Activated naive CD8-positive, alpha-beta T cell treated with anti-CD3 and anti-CD28 coated beads, Interleukin-2, amount 10 ng/mL, durations not matched to agents 7 days and 5 days (primary cell): ENCODE results near the gene MIPOL1. TPM values are rescaled to one million over a fixed set of nuclear protein-coding genes. Genes with fewer than 3 reads are reported as not detected.

ENCODE experiments used
- ATAC-seq: fragments of 150-1000 bp; cut with Tn5 transposase; one replicate; pipeline ENCODE4 v1.10.0; 2021; ENCODE audit warnings: low read depth, moderate library complexity
- POLR2A ChIA-PET: fragments of 350-600 bp; sonication (Branson Sonifier 250); formaldehyde crosslinking; loops from one replicate; lab custom pipeline; 2021; ENCODE audit warnings: antibody characterized with exemption; lab: Charles Lee
- DNase-seq: peaks from one replicate; pipeline ENCODE4 v3.0.0; 2021
- H3K27ac Mint-ChIP-seq: one replicate; pipeline ENCODE4 v1.8.0; 2022; ENCODE audit warnings: mild to moderate bottlenecking, mixed read lengths
- H3K27me3 Mint-ChIP-seq: one replicate; pipeline ENCODE4 v1.8.0; 2022; ENCODE audit warnings: mild to moderate bottlenecking, moderate library complexity, mixed read lengths
- H3K36me3 Mint-ChIP-seq: one replicate; pipeline ENCODE4 v1.8.0; 2021; ENCODE audit warnings: mild to moderate bottlenecking, mixed read lengths
- H3K4me1 Mint-ChIP-seq: one replicate; pipeline ENCODE4 v1.8.0; 2021; ENCODE audit warnings: mixed read lengths
- H3K4me3 Mint-ChIP-seq: one replicate; pipeline ENCODE4 v1.8.0; 2022; ENCODE audit warnings: mild to moderate bottlenecking, moderate library complexity, mixed read lengths
- H3K9me3 Mint-ChIP-seq: one replicate; pipeline ENCODE4 v1.8.0; 2021; ENCODE audit warnings: mixed read lengths
- total RNA-seq, 2 experiments: library from RNA; stranded (reverse); gene quantifications; one replicate each; pipeline ENCODE4 v1.2.3, GENCODE V29; 2021

The MIPOL1 gene
- total RNA-seq, 2 experiments from 2014 or later, result not detected

GRCh38 chr14:37417833-37418232, 220.1 kb downstream of the MIPOL1 start:
- Mint-ChIP-seq H3K9me3 (peaks cover 3% of the 10 kb centered on the region), H3K36me3 (no peaks in the 10 kb centered on the region), H3K4me3 (no peak overlapping the region), H3K4me1 (no peaks in the 10 kb centered on the region), H3K27me3 (no peaks in the 10 kb centered on the region), H3K27ac (no peak overlapping the region)
- no peak for ATAC-seq
- POLR2A ChIA-PET, result no interaction called here
- DNase-seq, result no peak

DNA sequence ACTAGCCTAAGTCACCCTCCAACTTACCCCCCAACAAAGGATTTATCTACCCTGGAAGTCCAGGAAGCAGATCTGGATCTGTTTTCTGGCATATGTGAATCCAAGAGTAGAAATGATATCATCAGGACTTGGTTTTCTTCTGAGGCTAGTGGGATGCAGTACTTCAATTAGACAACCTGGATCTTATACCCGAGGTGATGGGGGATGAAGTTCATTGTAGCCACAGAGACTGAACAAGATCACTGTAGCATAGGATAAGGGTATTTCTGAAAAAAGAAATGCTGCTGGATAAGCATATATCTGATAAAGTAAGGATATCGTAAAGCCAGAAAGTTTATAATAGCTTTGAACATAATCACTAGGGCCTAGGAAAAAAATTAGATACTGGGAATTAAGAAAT, 222.9 kb downstream of the MIPOL1 start:
- ATAC-seq (no peak), DNase-seq (no peak)
- Mint-ChIP-seq H3K4me3 (no peak overlapping the region), H3K36me3 (no peaks in the 10 kb centered on the region), H3K9me3 (peaks cover 3% of the 10 kb centered on the region), H3K4me1 (no peaks in the 10 kb centered on the region), H3K27me3 (no peaks in the 10 kb centered on the region), H3K27ac (no peak overlapping the region)
- POLR2A ChIA-PET, result no interaction called here

DNA sequence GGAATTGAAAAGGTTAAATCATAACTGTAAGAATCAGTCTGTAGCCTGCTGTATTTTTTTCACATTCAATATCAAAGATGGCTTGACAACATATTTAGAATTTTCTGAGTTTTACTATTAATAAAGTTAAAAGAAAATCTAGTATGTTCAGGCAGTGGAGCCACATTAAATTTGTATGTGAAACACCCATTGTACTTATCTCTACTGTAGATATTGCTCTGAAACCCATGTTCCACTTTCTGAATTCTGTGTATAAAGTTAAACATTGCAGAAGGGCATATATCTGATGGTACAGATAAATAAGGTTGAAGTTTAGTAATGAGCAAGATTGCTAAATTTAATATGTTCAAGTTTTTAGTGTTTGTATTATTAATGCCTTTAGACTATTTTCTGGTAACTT, 224.6 kb downstream of the MIPOL1 start:
- no peak overlapping the region for H3K4me3 Mint-ChIP-seq
- no peak for DNase-seq
- H3K9me3 Mint-ChIP-seq, result peaks cover 3% of the 10 kb centered on the region
- no peak for ATAC-seq
- H3K36me3 Mint-ChIP-seq, result no peaks in the 10 kb centered on the region
- H3K4me1 Mint-ChIP-seq, result no peaks in the 10 kb centered on the region
- POLR2A ChIA-PET, result no interaction called here
- no peaks in the 10 kb centered on the region for H3K27me3 Mint-ChIP-seq
- no peak overlapping the region for H3K27ac Mint-ChIP-seq

GRCh38 chr14:37422748-37423147, 225.0 kb downstream of the MIPOL1 start:
- DNase-seq (no peak), ATAC-seq (no peak)
- POLR2A ChIA-PET, result no interaction called here
- H3K4me3 Mint-ChIP-seq, result no peak overlapping the region
- H3K9me3 Mint-ChIP-seq, result peaks cover 3% of the 10 kb centered on the region
- no peaks in the 10 kb centered on the region for H3K27me3 Mint-ChIP-seq
- no peaks in the 10 kb centered on the region for H3K4me1 Mint-ChIP-seq
- no peak overlapping the region for H3K27ac Mint-ChIP-seq
- H3K36me3 Mint-ChIP-seq, result no peaks in the 10 kb centered on the region

- Mint-ChIP-seq H3K36me3 (no peaks in the 10 kb centered on the region), H3K27ac (no peak overlapping the region), H3K9me3 (peaks cover under 1% of the 10 kb centered on the region), H3K4me1 (no peaks in the 10 kb centered on the region), H3K4me3 (no peak overlapping the region), H3K27me3 (no peaks in the 10 kb centered on the region)
- DNase-seq (no peak), ATAC-seq (no peak)
- POLR2A ChIA-PET, result no interaction called here
These were observed 231.2 kb downstream of the MIPOL1 start for GRCh38 chr14:37428954-37429353.

GRCh38 chr14:37429618-37430017, 231.9 kb downstream of the MIPOL1 start:
- DNase-seq (no peak), ATAC-seq (no peak)
- no peak overlapping the region for H3K4me3 Mint-ChIP-seq
- no peaks in the 10 kb centered on the region for H3K27me3 Mint-ChIP-seq
- POLR2A ChIA-PET, result no interaction called here
- no peak overlapping the region for H3K27ac Mint-ChIP-seq
- H3K9me3 Mint-ChIP-seq, result peaks cover 2% of the 10 kb centered on the region
- no peaks in the 10 kb centered on the region for H3K36me3 Mint-ChIP-seq
- no peaks in the 10 kb centered on the region for H3K4me1 Mint-ChIP-seq

DNA sequence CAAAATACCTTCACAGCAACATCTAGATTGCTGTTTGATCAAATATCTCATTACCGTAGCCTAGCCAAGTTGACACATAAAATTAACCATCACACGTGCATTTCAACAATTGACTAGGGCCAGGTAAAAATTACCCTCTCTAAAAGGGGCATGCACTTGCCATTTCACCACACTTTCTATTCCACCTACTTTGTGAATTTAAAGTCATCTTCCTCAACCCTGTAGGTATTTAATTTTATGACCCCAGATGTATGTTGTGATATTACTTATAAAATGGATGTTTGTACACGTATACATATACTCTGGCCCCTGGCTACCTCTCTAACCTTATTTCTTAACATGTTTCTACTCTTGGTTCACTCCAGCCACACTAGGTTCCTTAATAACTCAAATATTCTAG, 237.1 kb downstream of the MIPOL1 start:
- POLR2A ChIA-PET, result no interaction called here
- ATAC-seq (no peak), DNase-seq (no peak)
- Mint-ChIP-seq H3K4me1 (no peaks in the 10 kb centered on the region), H3K27me3 (no peaks in the 10 kb centered on the region), H3K4me3 (no peak overlapping the region), H3K9me3 (peaks cover 2% of the 10 kb centered on the region), H3K27ac (no peak overlapping the region), H3K36me3 (no peaks in the 10 kb centered on the region)

GRCh38 chr14:37436519-37436918, 238.8 kb downstream of the MIPOL1 start:
- no peak for DNase-seq
- no peaks in the 10 kb centered on the region for H3K36me3 Mint-ChIP-seq
- H3K27me3 Mint-ChIP-seq, result peaks cover 2% of the 10 kb centered on the region
- peaks cover 2% of the 10 kb centered on the region for H3K9me3 Mint-ChIP-seq
- no peaks in the 10 kb centered on the region for H3K4me1 Mint-ChIP-seq
- no peak overlapping the region for H3K4me3 Mint-ChIP-seq
- no peak overlapping the region for H3K27ac Mint-ChIP-seq
- POLR2A ChIA-PET, result no interaction called here
- ATAC-seq, result no peak

GRCh38 chr14:37437490-37437889, 239.8 kb downstream of the MIPOL1 start:
- Mint-ChIP-seq H3K36me3 (no peaks in the 10 kb centered on the region), H3K4me3 (no peak overlapping the region), H3K9me3 (peaks cover 2% of the 10 kb centered on the region), H3K27ac (no peak overlapping the region), H3K27me3 (peaks cover 2% of the 10 kb centered on the region), H3K4me1 (no peaks in the 10 kb centered on the region)
- POLR2A ChIA-PET, result no interaction called here
- DNase-seq (no peak), ATAC-seq (no peak)

DNA sequence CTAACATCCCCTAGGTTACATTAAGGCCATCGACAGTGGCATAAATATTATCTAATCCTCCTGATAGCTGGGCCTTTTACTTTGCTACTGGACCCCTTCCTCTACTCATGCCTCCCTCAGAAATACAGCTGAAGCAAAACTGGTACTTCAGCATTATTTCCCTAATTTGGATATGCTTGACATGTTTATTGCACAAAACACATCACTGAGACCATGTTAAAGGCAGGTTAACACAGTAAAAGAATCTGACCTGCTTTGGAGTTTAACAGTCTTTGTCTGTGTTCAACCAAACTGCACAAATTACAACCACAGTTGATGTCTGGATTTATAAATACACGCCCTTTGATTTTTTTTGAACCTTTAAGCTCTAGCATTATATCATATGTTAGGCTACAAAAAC, 240.7 kb downstream of the MIPOL1 start:
- no peaks in the 10 kb centered on the region for H3K36me3 Mint-ChIP-seq
- no peak for DNase-seq
- POLR2A ChIA-PET, result no interaction called here
- ATAC-seq, result no peak
- no peak overlapping the region for H3K4me3 Mint-ChIP-seq
- peaks cover 2% of the 10 kb centered on the region for H3K27me3 Mint-ChIP-seq
- no peaks in the 10 kb centered on the region for H3K4me1 Mint-ChIP-seq
- peaks cover 2% of the 10 kb centered on the region for H3K9me3 Mint-ChIP-seq
- H3K27ac Mint-ChIP-seq, result no peak overlapping the region

GRCh38 chr14:37443461-37443860, 245.7 kb downstream of the MIPOL1 start:
- Mint-ChIP-seq H3K4me1 (no peaks in the 10 kb centered on the region), H3K4me3 (no peak overlapping the region), H3K27me3 (peaks cover 2% of the 10 kb centered on the region), H3K36me3 (no peaks in the 10 kb centered on the region), H3K27ac (no peak overlapping the region), H3K9me3 (no peaks in the 10 kb centered on the region)
- POLR2A ChIA-PET, result no interaction called here
- DNase-seq (no peak), ATAC-seq (no peak)

DNA sequence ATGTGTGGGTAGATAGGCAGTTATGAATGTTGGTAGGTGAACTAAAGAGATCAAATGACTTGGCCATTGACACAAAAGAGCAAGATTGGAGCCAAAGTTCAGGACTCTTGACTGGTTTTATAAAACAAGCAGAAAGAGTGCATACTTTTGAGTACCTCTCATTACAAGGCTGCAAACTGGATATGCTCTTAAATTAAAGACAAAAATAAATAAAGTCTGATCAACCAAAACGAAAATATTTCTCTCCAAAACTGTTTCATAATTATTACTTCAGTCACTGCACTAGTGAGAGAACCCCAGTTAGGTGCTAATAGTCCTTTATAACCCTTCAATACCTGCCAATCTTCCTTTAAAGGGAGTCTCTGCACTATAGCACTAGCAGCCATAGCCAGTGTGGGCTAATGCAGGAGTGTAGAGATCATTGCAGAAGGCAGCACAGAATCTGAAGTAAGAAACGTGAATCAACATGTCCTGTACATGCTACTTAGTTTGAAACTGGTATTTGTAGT, 250.2 kb downstream of the MIPOL1 start:
- Mint-ChIP-seq H3K9me3 (peaks cover 1% of the 10 kb centered on the region), H3K4me3 (no peak overlapping the region), H3K4me1 (no peaks in the 10 kb centered on the region), H3K36me3 (no peaks in the 10 kb centered on the region), H3K27me3 (no peaks in the 10 kb centered on the region), H3K27ac (no peak overlapping the region)
- POLR2A ChIA-PET, result no interaction called here
- no peak for ATAC-seq
- no peak for DNase-seq

GRCh38 chr14:37452323-37452722, 254.6 kb downstream of the MIPOL1 start:
- Mint-ChIP-seq H3K27me3 (no peaks in the 10 kb centered on the region), H3K36me3 (no peaks in the 10 kb centered on the region), H3K4me3 (no peak overlapping the region), H3K9me3 (peaks cover 3% of the 10 kb centered on the region), H3K4me1 (no peaks in the 10 kb centered on the region), H3K27ac (no peak overlapping the region)
- DNase-seq, result no peak
- ATAC-seq, result no peak
- POLR2A ChIA-PET, result no interaction called here

- POLR2A ChIA-PET, result no interaction called here
- no peak for ATAC-seq
- H3K27ac Mint-ChIP-seq, result no peak overlapping the region
These were observed 256.2 kb downstream of the MIPOL1 start for GRCh38 chr14:37453985-37454384.

DNA sequence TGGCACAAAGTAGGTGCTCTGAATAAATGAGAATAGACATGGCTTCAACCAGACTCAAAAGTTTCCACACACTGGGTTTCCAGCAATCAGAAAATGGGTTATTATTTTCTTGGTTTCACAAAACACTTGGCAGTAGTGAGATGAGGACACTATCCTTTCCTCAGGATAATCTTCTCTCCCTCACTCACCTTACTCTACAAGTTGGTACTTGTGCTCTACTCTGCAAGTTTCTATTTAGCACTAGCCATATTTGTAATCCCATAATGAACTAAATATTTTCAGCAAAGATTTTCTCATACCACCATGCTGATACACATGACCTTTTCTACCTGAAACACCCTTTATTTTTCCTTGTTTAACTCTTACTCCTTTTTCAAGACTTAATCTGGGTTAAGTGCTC, 259.6 kb downstream of the MIPOL1 start:
- Mint-ChIP-seq H3K27ac (no peak overlapping the region), H3K9me3 (peaks cover 4% of the 10 kb centered on the region), H3K4me3 (no peak overlapping the region), H3K36me3 (no peaks in the 10 kb centered on the region), H3K4me1 (no peaks in the 10 kb centered on the region), H3K27me3 (no peaks in the 10 kb centered on the region)
- POLR2A ChIA-PET, result no interaction called here
- no peak for ATAC-seq
- no peak for DNase-seq

More at GRCh38 chr14:37453985-37454384, 256.2 kb downstream of the MIPOL1 start:
- Mint-ChIP-seq H3K9me3 (peaks cover 3% of the 10 kb centered on the region), H3K27me3 (no peaks in the 10 kb centered on the region), H3K36me3 (no peaks in the 10 kb centered on the region), H3K4me1 (no peaks in the 10 kb centered on the region), H3K4me3 (no peak overlapping the region)
- no peak for DNase-seq
